Endodermal cell (in vitro differentiated cells): ENCODE results near the gene OPCML. TPM values are rescaled to one million over a fixed set of nuclear protein-coding genes. Genes with fewer than 3 reads are reported as not detected.

Experiments used
- DNase-seq: peaks from one replicate; pipeline ENCODE4 v3.0.0-alpha.2; 2017
- H3K27ac ChIP-seq: 2 replicates; pipeline ENCODE4 v1.5.1; 2013; ENCODE audit warnings: mild to moderate bottlenecking, low read depth, low read length, moderate library complexity
- H3K27me3 ChIP-seq: 2 replicates; pipeline ENCODE4 v1.6.1; 2013; ENCODE audit warnings: mild to moderate bottlenecking, low read length, moderate library complexity; ENCODE audit not compliant: insufficient read depth, control insufficient read depth, poor library complexity, severe bottlenecking
- H3K36me3 ChIP-seq: 2 replicates; pipeline ENCODE4 v1.7.0; 2013; ENCODE audit warnings: mild to moderate bottlenecking, low read length, moderate library complexity; ENCODE audit not compliant: control insufficient read depth, insufficient read depth
- H3K4me1 ChIP-seq: one replicate; pipeline ENCODE4 v1.7.0; 2013; ENCODE audit warnings: low read length; ENCODE audit not compliant: control insufficient read depth, insufficient read depth
- H3K4me3 ChIP-seq: 2 replicates; pipeline ENCODE4 v1.5.1; 2013; ENCODE audit warnings: mild to moderate bottlenecking, low read length, moderate library complexity
- H3K9ac ChIP-seq: 2 replicates; pipeline ENCODE4 v1.6.1; 2013; ENCODE audit warnings: mild to moderate bottlenecking, low read length, moderate library complexity; ENCODE audit not compliant: poor library complexity, severe bottlenecking; ENCODE audit errors: extremely low read depth
- H3K9me3 ChIP-seq: 2 replicates; pipeline ENCODE4 v1.6.1; 2013; ENCODE audit warnings: mild to moderate bottlenecking, low read length, moderate library complexity; ENCODE audit not compliant: control insufficient read depth
- H3K27ac Mint-ChIP-seq: 2 replicates; pipeline ENCODE4 v1.8.0; 2020; ENCODE audit warnings: mixed read lengths
- H3K27me3 Mint-ChIP-seq: 2 replicates; pipeline ENCODE4 v1.8.0; 2021; ENCODE audit warnings: mild to moderate bottlenecking, mixed read lengths; ENCODE audit not compliant: insufficient read depth
- H3K36me3 Mint-ChIP-seq: 2 replicates; pipeline ENCODE4 v1.8.0; 2020; ENCODE audit warnings: low read depth, mixed read lengths
- H3K4me1 Mint-ChIP-seq: 2 replicates; pipeline ENCODE4 v1.8.0; 2020; ENCODE audit warnings: mixed read lengths
- H3K4me3 Mint-ChIP-seq: 2 replicates; pipeline ENCODE4 v1.8.0; 2020; ENCODE audit warnings: mild to moderate bottlenecking, moderate library complexity, mixed read lengths
- H3K9me3 Mint-ChIP-seq: 2 replicates; pipeline ENCODE4 v1.8.0; 2020; ENCODE audit warnings: mild to moderate bottlenecking, mixed read lengths
- WGBS, 2 experiments: methylation state at CpG; one replicate each; pipeline versions ENCODE4 v1.1.5 to v1.1.7; 2013; ENCODE audit warnings: missing lambda C conversion rate in 2 of 2, mixed read lengths in 1 of 2; ENCODE audit not compliant: insufficient coverage in 1 of 2, insufficient read length in 1 of 2; 5-methylcytosine and 5-hydroxymethylcytosine counted together
- total RNA-seq, 2 donors: library from RNA; stranded (reverse); fragmentation: NEBNext Ultra II Directional in 1 of 2; extraction: Animal tissue kit (Norgen Biotek cat#: 25700) in 1 of 2; gene quantifications; 2 replicates in 1 of 2; 3 replicates in 1 of 2; pipeline ENCODE4 v1.2.1, GENCODE V29; 2021
- TF ChIP-seq, protein P1 (sequence below): fragments of 200-600 bp; sonication (generic); conservative IDR thresholded peaks from 2 replicates; pipeline ENCODE4 v1.5.0; 2021; ENCODE audit warnings: antibody characterized with exemption, mild to moderate bottlenecking

OPCML gene
- total RNA-seq, 2 donors from 2014 or later, result 0.49 to 0.86 TPM

GRCh38 chr11:132925825-132926469 is 606.4 kb downstream of the OPCML start:
- H3K27me3 ChIP-seq, result no peaks in the 10 kb centered on the region
- H3K36me3 Mint-ChIP-seq, result no peaks in the 10 kb centered on the region
- H3K4me1 Mint-ChIP-seq, result peaks cover 1% of the 10 kb centered on the region
- H3K27ac Mint-ChIP-seq, result no peak overlapping the region
- H3K9me3 Mint-ChIP-seq, result no peaks in the 10 kb centered on the region
- DNase-seq, result no peak
- no peak overlapping the region for H3K27ac ChIP-seq
- 86 to 92% methylated on average over 2 to 3 of the region's 3 CpGs for WGBS, 2 experiments
- TF ChIP-seq, protein P1, sequence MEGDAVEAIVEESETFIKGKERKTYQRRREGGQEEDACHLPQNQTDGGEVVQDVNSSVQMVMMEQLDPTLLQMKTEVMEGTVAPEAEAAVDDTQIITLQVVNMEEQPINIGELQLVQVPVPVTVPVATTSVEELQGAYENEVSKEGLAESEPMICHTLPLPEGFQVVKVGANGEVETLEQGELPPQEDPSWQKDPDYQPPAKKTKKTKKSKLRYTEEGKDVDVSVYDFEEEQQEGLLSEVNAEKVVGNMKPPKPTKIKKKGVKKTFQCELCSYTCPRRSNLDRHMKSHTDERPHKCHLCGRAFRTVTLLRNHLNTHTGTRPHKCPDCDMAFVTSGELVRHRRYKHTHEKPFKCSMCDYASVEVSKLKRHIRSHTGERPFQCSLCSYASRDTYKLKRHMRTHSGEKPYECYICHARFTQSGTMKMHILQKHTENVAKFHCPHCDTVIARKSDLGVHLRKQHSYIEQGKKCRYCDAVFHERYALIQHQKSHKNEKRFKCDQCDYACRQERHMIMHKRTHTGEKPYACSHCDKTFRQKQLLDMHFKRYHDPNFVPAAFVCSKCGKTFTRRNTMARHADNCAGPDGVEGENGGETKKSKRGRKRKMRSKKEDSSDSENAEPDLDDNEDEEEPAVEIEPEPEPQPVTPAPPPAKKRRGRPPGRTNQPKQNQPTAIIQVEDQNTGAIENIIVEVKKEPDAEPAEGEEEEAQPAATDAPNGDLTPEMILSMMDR, result no peak
- no peak overlapping the region for H3K4me3 Mint-ChIP-seq
- H3K9me3 ChIP-seq, result no peaks in the 10 kb centered on the region
- no peaks in the 10 kb centered on the region for H3K36me3 ChIP-seq
- no peak overlapping the region for H3K4me3 ChIP-seq
- no peak overlapping the region for H3K9ac ChIP-seq
- no peaks in the 10 kb centered on the region for H3K4me1 ChIP-seq
- H3K27me3 Mint-ChIP-seq, result no peaks in the 10 kb centered on the region

DNA sequence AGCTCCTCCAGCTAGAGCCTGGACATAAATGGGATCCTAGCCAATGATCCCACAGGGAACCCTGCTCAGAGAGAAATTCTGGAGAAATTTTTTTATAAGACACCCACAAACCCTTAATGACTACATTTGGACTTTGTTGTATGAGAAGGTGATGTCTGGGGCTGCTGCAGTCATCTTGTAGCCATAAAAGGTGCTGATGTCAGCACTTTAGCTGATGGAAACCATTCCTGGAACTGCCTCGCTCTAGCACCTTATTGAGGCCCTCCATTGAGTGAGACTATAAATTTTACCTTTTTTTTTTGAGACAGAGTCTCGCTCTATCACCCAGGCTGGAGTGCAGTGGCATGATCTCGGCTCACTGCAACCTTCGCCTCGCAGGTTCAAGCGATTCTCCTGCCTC is 610.7 kb downstream of the OPCML start:
- Mint-ChIP-seq H3K27ac (no peak overlapping the region), H3K4me3 (no peak overlapping the region), H3K27me3 (no peaks in the 10 kb centered on the region), H3K9me3 (no peaks in the 10 kb centered on the region), H3K36me3 (no peaks in the 10 kb centered on the region), H3K4me1 (peaks cover 5% of the 10 kb centered on the region)
- DNase-seq, result no peak
- Histone ChIP-seq H3K36me3 (no peaks in the 10 kb centered on the region), H3K27ac (no peak overlapping the region), H3K9me3 (no peaks in the 10 kb centered on the region), H3K9ac (no peak overlapping the region), H3K4me3 (no peak overlapping the region), H3K27me3 (no peaks in the 10 kb centered on the region), H3K4me1 (no peaks in the 10 kb centered on the region)
- WGBS, 2 experiments, result 97 to 98% methylated on average over 6 of the region's 6 CpGs
- TF ChIP-seq, protein P1, result no peak

DNA sequence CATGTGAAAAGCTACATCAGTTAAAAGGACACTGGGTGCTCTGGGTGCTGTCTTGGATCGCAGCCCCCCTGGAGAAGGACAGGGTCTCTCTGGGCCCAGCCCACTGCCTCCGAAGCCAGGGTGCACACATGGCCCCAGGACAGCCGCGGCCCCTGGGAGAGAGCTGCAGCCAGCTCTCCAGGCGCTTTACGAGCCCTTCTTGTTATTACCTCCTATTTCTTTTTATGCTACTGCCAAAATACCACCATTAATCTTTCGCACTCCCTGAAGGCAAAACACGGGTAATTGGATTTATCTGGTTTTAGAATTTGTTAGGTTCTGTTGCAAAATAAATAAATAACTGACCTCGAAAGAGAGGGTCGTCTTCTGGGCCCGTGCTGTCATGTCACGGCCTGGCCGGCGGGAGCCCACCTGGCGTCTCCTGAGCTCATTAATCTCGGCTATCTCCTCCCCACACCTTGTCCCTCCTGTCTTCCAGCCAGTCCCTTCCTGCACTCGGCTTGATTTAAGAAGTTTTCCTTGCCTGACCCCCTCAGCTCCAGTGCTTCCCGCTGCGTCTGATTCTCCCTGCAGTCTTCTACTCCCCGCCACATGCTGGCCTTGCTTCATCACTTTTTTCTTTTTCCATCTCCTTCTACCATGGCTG is 611.7 kb downstream of the OPCML start:
- TF ChIP-seq, protein P1, result no peak
- Histone ChIP-seq H3K4me3 (no peak overlapping the region), H3K4me1 (no peaks in the 10 kb centered on the region), H3K27me3 (no peaks in the 10 kb centered on the region), H3K27ac (no peak overlapping the region), H3K36me3 (no peaks in the 10 kb centered on the region), H3K9me3 (no peaks in the 10 kb centered on the region), H3K9ac (no peak overlapping the region)
- no peaks in the 10 kb centered on the region for H3K27me3 Mint-ChIP-seq
- no peak overlapping the region for H3K4me3 Mint-ChIP-seq
- 95 to 97% methylated on average over 13 to 20 of the region's 20 CpGs for WGBS, 2 experiments
- H3K4me1 Mint-ChIP-seq, result peaks cover 5% of the 10 kb centered on the region
- no peaks in the 10 kb centered on the region for H3K36me3 Mint-ChIP-seq
- H3K27ac Mint-ChIP-seq, result no peak overlapping the region
- DNase-seq, result peak; percentile 45
- H3K9me3 Mint-ChIP-seq, result no peaks in the 10 kb centered on the region
